HCT116 (cell line): ENCODE data around the gene TMEM232. TPM values are rescaled to one million over a fixed set of nuclear protein-coding genes. Genes with fewer than 3 reads are reported as not detected.

ENCODE experiments used
- ATAC-seq: fragments of 200-7000 bp; cut with Tn5 transposase; 2 replicates; pipeline ENCODE4 v1.9.1; 2020; ENCODE audit warnings: mild to moderate bottlenecking, moderate library complexity
- BruUV-seq: library from RNA; stranded (reverse); fragments of 400-500 nt; replicated peaks from 2 replicates; lab custom pipeline; 2021; lab: Mats Ljungman, UMichigan
- CTCF ChIA-PET: fragments of 300-600 bp; sonication (Branson Sonifier 250); formaldehyde crosslinking; loops from one replicate; lab custom pipeline; 2021; ENCODE audit warnings: antibody characterized with exemption; lab: Charles Lee
- POLR2A ChIA-PET: fragments of 300-600, 350-600 bp; sonication (Branson Sonifier 250); formaldehyde crosslinking; loops from one replicate; lab custom pipeline; 2021; ENCODE audit warnings: antibody characterized with exemption; lab: Charles Lee
- RAD21 ChIA-PET, 2 experiments: fragments of 300-600 bp; sonication (Branson Sonifier 250); formaldehyde crosslinking; loops; one replicate each; lab custom pipeline; 2023; ENCODE audit warnings: low total read pairs in 2 of 2; ENCODE audit not compliant: uncharacterized antibody in 2 of 2, unreplicated experiment in 2 of 2, low non-redundant PET in 1 of 2; lab: Charles Lee
- DNase-seq: peaks from one replicate; pipeline ENCODE4 v3.0.0-alpha.2; 2010; ENCODE audit warnings: low read depth, low spot score
- H2AFZ ChIP-seq: fragments of 200-600 bp; shearing (Covaris generic), sonication (generic); 2 replicates; pipeline ENCODE4 v1.6.1; 2017; ENCODE audit warnings: low read depth, mixed run types, mixed read lengths, antibody characterized with exemption, low read length; ENCODE audit not compliant: poor library complexity, severe bottlenecking
- H3K27ac ChIP-seq: 2 replicates; pipeline ENCODE4 v1.5.1; 2012; ENCODE audit warnings: low read depth, low read length
- H3K27me3 ChIP-seq: fragments of 200-600 bp; sonication (generic); 2 replicates; pipeline ENCODE4 v1.6.1; 2016; ENCODE audit warnings: mixed run types, low read length, mixed read lengths; ENCODE audit not compliant: insufficient read depth
- H3K36me3 ChIP-seq, 2 experiments: fragments of 200-500 bp in 1 of 2; fragments of 200-600 bp in 1 of 2; sonication (Bioruptor generic) in 1 of 2; sonication (generic) in 1 of 2; 2 replicates each; pipeline versions ENCODE4 v1.5.1 to v1.6.1; 2014 to 2016; ENCODE audit warnings: low read length in 2 of 2, inconsistent platforms in 1 of 2, mixed read lengths in 1 of 2, mixed run types in 1 of 2; ENCODE audit not compliant: insufficient read depth in 2 of 2, control insufficient read depth in 1 of 2
- H3K4me1 ChIP-seq, 2 experiments: fragments of 200-600 bp in 1 of 2; sonication (generic) in 1 of 2; 2 replicates each; pipeline versions ENCODE4 v1.5.1 to v1.6.1; 2012 to 2017; ENCODE audit warnings: low read length in 2 of 2, inconsistent platforms in 1 of 2, mild to moderate bottlenecking in 1 of 2, mixed read lengths in 1 of 2, mixed run types in 1 of 2, moderate library complexity in 1 of 2; ENCODE audit not compliant: insufficient read depth in 2 of 2, control insufficient read depth in 1 of 2
- H3K4me2 ChIP-seq: fragments of 200-600 bp; sonication (generic); 2 replicates; pipeline ENCODE4 v1.6.1; 2017; ENCODE audit warnings: mixed run types, low read length, mixed read lengths
- H3K4me3 ChIP-seq, 2 experiments: fragments of 200-600 bp in 1 of 2; sonication (generic) in 1 of 2; replicated peaks in 1 of 2; 2 replicates each; pipeline ENCODE4 v1.5.1; 2011 to 2016; ENCODE audit warnings: low read length in 2 of 2, control low read depth in 1 of 2, low read depth in 1 of 2, mild to moderate bottlenecking in 1 of 2, mixed read lengths in 1 of 2, mixed run types in 1 of 2
- H3K79me2 ChIP-seq: fragments of 200-600 bp; sonication (generic); 2 replicates; pipeline ENCODE4 v1.6.1; 2017; ENCODE audit warnings: mild to moderate bottlenecking, mixed run types, low read length, moderate library complexity, mixed read lengths; ENCODE audit not compliant: insufficient read depth
- H3K9ac ChIP-seq: fragments of 200-600 bp; sonication (generic); 2 replicates; pipeline ENCODE4 v1.6.1; 2016; ENCODE audit warnings: low read length, mixed read lengths
- H3K9me2 ChIP-seq: fragments of 200-600 bp; sonication (generic), shearing (Covaris generic); 2 replicates; pipeline ENCODE4 v1.6.1; 2017; ENCODE audit warnings: mixed run types, mild to moderate bottlenecking, moderate library complexity; ENCODE audit not compliant: insufficient read depth
- H3K9me3 ChIP-seq, 2 experiments: fragments of 200-500 bp in 1 of 2; fragments of 200-600 bp in 1 of 2; sonication (Bioruptor generic) in 1 of 2; sonication (generic) in 1 of 2; 2 replicates each; pipeline ENCODE4 v1.6.1; 2014 to 2017; ENCODE audit warnings: low read length in 2 of 2, mixed read lengths in 2 of 2, inconsistent platforms in 1 of 2, low read depth in 1 of 2, mild to moderate bottlenecking in 1 of 2, mixed run types in 1 of 2, moderate library complexity in 1 of 2; ENCODE audit not compliant: control insufficient read depth in 1 of 2, insufficient read depth in 1 of 2
- H4K20me1 ChIP-seq: fragments of 200-600 bp; sonication (generic), shearing (Covaris generic); 2 replicates; pipeline ENCODE4 v1.6.1; 2017; ENCODE audit warnings: mixed run types, mild to moderate bottlenecking, moderate library complexity; ENCODE audit not compliant: insufficient read depth
- EZH2phosphoT487 ChIP-seq: fragments of 200-600 bp; IDR thresholded peaks from 2 replicates; pipeline ENCODE4 v1.6.1; 2018; ENCODE audit warnings: antibody characterized with exemption, borderline replicate concordance
- FOSL1 ChIP-seq: IDR thresholded peaks from 2 replicates; pipeline ENCODE4 v1.6.1; 2012; ENCODE audit warnings: low read depth
- JUND ChIP-seq: IDR thresholded peaks from 2 replicates; pipeline ENCODE4 v1.6.1; 2012
- POLR2A ChIP-seq: IDR thresholded peaks from 2 replicates; pipeline ENCODE4 v1.7.0; 2011; ENCODE audit warnings: borderline replicate concordance; ENCODE audit not compliant: insufficient read depth, insufficient read length; ENCODE audit errors: extremely low read depth
- SIN3A ChIP-seq: IDR thresholded peaks from 2 replicates; pipeline ENCODE4 v1.6.1; 2012; ENCODE audit warnings: low read depth
- YY1 ChIP-seq: IDR thresholded peaks from 2 replicates; pipeline ENCODE4 v1.6.1; 2011; ENCODE audit warnings: low read length, low read depth, moderate library complexity, mild to moderate bottlenecking; ENCODE audit not compliant: insufficient replicate concordance; ENCODE audit errors: extremely low read depth
- ZNF274 ChIP-seq: fragments of 200-500 bp; sonication (Bioruptor generic); IDR thresholded peaks from 2 replicates; pipeline ENCODE4 v1.6.1; 2014; ENCODE audit warnings: mild to moderate bottlenecking, low read depth, low read length, inconsistent platforms
- intact Hi-C: fragments of 100-400 bp; cut with micrococcal nuclease; formaldehyde crosslinking; loops from 2 replicates; pipeline ENCODE4 v1.10.0; 2022
- total RNA-seq: library from RNA; stranded (reverse); gene quantifications from one replicate; pipeline ENCODE4 v1.2.1, GENCODE V29; 2021; ENCODE audit not compliant: unreplicated experiment
- TF ChIP-seq, protein P1 (sequence below): IDR thresholded peaks from 2 replicates; pipeline ENCODE4 v1.6.1; 2011; ENCODE audit warnings: mild to moderate bottlenecking, low read length, moderate library complexity; ENCODE audit not compliant: insufficient replicate concordance; ENCODE audit errors: extremely low read depth
- TF ChIP-seq, protein P2 (sequence below), 3 experiments: fragments of 200-600 bp in 1 of 3; sonication (generic) in 1 of 3; IDR thresholded peaks in 2 of 3; conservative IDR thresholded peaks in 1 of 3; 2 replicates each; pipeline ENCODE4 v1.5.1; 2012 to 2017; ENCODE audit warnings: low read depth in 2 of 3, low read length in 2 of 3, antibody characterized with exemption in 1 of 3, borderline replicate concordance in 1 of 3, control low read depth in 1 of 3, mild to moderate bottlenecking in 1 of 3, mixed read lengths in 1 of 3, mixed run types in 1 of 3, moderate library complexity in 1 of 3; ENCODE audit not compliant: insufficient read depth in 1 of 3

Gene TMEM232
- total RNA-seq, 1 experiment from 2014 or later = 1.2 TPM

DNA sequence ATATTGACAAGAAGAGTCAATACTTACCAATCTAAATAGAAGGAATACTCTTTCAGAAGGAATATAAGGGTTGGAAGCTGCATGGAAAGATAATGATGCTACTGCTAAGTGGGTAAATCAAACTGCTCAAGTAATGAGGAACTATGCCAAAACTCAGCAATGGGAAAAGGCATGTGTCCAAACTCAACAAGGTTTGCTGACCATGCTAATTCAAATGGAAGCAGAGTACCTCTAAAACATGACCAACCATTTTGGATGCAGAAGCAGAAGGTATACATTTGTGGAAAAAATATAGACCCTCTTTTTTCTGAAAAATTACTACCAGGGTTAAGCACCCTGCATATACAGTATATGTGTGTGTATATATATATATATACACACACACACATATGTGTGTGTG is 21.1 kb downstream of the TMEM232 start:
- ATAC-seq = no peak
- H3K9ac ChIP-seq = no peak overlapping the region
- no peaks in the 10 kb centered on the region for H3K4me1 ChIP-seq
- ChIA-PET CTCF (no interaction called here), POLR2A (no interaction called here), RAD21 (no interaction called here)
- no peak overlapping the region for H3K4me3 ChIP-seq
- H4K20me1 ChIP-seq = no peaks in the 10 kb centered on the region
- intact Hi-C loops = no loop called here
- DNase-seq = no peak
- no peaks in the 10 kb centered on the region for H3K9me2 ChIP-seq
- H3K79me2 ChIP-seq = no peaks in the 10 kb centered on the region
- no peak overlapping the region for H3K4me2 ChIP-seq
- BruUV-seq = no TSS peak
- no peak for TF ChIP-seq ZNF274
- no peak for TF ChIP-seq EZH2phosphoT487
- TF ChIP-seq SIN3A = no peak
- no peaks in the 10 kb centered on the region for H3K27me3 ChIP-seq
- no peaks in the 10 kb centered on the region for H3K36me3 ChIP-seq
- H3K9me3 ChIP-seq = no peaks in the 10 kb centered on the region
- no peak overlapping the region for H2AFZ ChIP-seq
- H3K27ac ChIP-seq = no peak overlapping the region

DNA sequence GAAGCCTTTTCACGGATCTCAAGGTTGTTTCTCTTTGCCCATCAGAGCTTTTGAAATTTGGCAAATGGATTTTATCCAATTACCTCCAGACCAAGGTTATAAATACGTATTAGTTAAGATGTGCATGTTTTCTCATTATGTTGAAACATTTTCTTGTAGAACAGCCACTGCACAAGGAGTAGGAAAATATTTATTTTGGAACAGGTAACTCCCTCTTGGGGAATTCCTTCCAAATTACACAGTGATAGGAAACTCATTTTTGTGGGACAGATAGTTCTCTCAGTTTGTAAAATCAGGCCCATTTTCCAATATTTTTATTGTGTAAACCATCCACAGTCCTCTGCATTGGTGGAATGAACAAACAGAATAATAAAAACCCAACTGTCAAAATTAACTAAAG is 23.0 kb downstream of the TMEM232 start:
- CTCF ChIA-PET = no interaction called here
- BruUV-seq = no TSS peak

More for the DNA sequence above, 23.0 kb downstream of the TMEM232 start:
- no peaks in the 10 kb centered on the region for H3K9me3 ChIP-seq
- no peak overlapping the region for H3K4me2 ChIP-seq
- no peak overlapping the region for H3K4me3 ChIP-seq
- no peaks in the 10 kb centered on the region for H3K4me1 ChIP-seq
- intact Hi-C loops = no loop called here
- ChIA-PET POLR2A (no interaction called here), RAD21 (no interaction called here)
- no peak for ATAC-seq
- H3K79me2 ChIP-seq = no peaks in the 10 kb centered on the region
- H3K36me3 ChIP-seq = no peaks in the 10 kb centered on the region
- H3K27ac ChIP-seq = no peak overlapping the region
- H3K9ac ChIP-seq = no peak overlapping the region
- H3K27me3 ChIP-seq = no peaks in the 10 kb centered on the region
- H4K20me1 ChIP-seq = no peaks in the 10 kb centered on the region
- H3K9me2 ChIP-seq = no peaks in the 10 kb centered on the region
- H2AFZ ChIP-seq = no peak overlapping the region
- TF ChIP-seq FOSL1 (no peak), YY1 (no peak), JUND (no peak), POLR2A (no peak)
- TF ChIP-seq, protein P1, sequence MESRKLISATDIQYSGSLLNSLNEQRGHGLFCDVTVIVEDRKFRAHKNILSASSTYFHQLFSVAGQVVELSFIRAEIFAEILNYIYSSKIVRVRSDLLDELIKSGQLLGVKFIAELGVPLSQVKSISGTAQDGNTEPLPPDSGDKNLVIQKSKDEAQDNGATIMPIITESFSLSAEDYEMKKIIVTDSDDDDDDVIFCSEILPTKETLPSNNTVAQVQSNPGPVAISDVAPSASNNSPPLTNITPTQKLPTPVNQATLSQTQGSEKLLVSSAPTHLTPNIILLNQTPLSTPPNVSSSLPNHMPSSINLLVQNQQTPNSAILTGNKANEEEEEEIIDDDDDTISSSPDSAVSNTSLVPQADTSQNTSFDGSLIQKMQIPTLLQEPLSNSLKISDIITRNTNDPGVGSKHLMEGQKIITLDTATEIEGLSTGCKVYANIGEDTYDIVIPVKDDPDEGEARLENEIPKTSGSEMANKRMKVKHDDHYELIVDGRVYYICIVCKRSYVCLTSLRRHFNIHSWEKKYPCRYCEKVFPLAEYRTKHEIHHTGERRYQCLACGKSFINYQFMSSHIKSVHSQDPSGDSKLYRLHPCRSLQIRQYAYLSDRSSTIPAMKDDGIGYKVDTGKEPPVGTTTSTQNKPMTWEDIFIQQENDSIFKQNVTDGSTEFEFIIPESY = no peak
- TF ChIP-seq, protein P2, sequence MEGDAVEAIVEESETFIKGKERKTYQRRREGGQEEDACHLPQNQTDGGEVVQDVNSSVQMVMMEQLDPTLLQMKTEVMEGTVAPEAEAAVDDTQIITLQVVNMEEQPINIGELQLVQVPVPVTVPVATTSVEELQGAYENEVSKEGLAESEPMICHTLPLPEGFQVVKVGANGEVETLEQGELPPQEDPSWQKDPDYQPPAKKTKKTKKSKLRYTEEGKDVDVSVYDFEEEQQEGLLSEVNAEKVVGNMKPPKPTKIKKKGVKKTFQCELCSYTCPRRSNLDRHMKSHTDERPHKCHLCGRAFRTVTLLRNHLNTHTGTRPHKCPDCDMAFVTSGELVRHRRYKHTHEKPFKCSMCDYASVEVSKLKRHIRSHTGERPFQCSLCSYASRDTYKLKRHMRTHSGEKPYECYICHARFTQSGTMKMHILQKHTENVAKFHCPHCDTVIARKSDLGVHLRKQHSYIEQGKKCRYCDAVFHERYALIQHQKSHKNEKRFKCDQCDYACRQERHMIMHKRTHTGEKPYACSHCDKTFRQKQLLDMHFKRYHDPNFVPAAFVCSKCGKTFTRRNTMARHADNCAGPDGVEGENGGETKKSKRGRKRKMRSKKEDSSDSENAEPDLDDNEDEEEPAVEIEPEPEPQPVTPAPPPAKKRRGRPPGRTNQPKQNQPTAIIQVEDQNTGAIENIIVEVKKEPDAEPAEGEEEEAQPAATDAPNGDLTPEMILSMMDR (IDR thresholded peaks at IDR 0.05 in 2 of 3, conservative IDR thresholded peaks at IDR 0.05 in 1 of 3; ENCODE audit: borderline replicate concordance in 1 of 3, insufficient read depth in 1 of 3, low read depth in 2 of 3, low read length in 2 of 3) = no peak
- DNase-seq = no peak
